Esophagus (tissue), 2 donors: ENCODE data around the gene CCDC85A. TPM values are rescaled to one million over a fixed set of nuclear protein-coding genes. Genes with fewer than 3 reads are reported as not detected.

Experiments used
- H3K27ac ChIP-seq, 2 donors: one replicate each; pipeline ENCODE4 v1.5.1; 2013; ENCODE audit warnings: low read depth in 2 of 2, mild to moderate bottlenecking in 2 of 2, inconsistent platforms in 1 of 2, low read length in 1 of 2, moderate library complexity in 1 of 2
- H3K27me3 ChIP-seq, 2 donors: one replicate each; pipeline ENCODE4 v1.6.1; 2013; ENCODE audit warnings: low read length in 2 of 2, control low read depth in 1 of 2, mild to moderate bottlenecking in 1 of 2; ENCODE audit not compliant: insufficient read depth in 2 of 2, control insufficient read depth in 1 of 2
- H3K36me3 ChIP-seq, 2 donors: one replicate each; pipeline ENCODE4 v1.6.1; 2013; ENCODE audit warnings: low read length in 1 of 2; ENCODE audit not compliant: control insufficient read depth in 2 of 2, insufficient read depth in 2 of 2
- H3K4me1 ChIP-seq, 2 donors: one replicate each; pipeline ENCODE4 v1.6.1; 2013; ENCODE audit warnings: low read length in 1 of 2; ENCODE audit not compliant: control insufficient read depth in 2 of 2, insufficient read depth in 2 of 2
- H3K4me3 ChIP-seq, 2 donors: one replicate each; pipeline ENCODE4 v1.5.1; 2013; ENCODE audit warnings: low read length in 2 of 2, mild to moderate bottlenecking in 2 of 2, low read depth in 1 of 2, moderate library complexity in 1 of 2
- H3K9me3 ChIP-seq, 2 donors: one replicate each; pipeline ENCODE4 v1.6.1; 2013; ENCODE audit warnings: mild to moderate bottlenecking in 2 of 2, low read depth in 1 of 2, low read length in 1 of 2, moderate library complexity in 1 of 2; ENCODE audit not compliant: control insufficient read depth in 2 of 2, insufficient read depth in 1 of 2
- WGBS, 2 donors: extraction: QIAGEN DNeasy Blood & Tissue Kit; methylation state at CpG; one replicate each; pipeline ENCODE4 v1.1.7; 2013; 5-methylcytosine and 5-hydroxymethylcytosine counted together
- polyA plus RNA-seq, 2 donors: library from polyadenylated mRNA; stranded (reverse); fragments of 200-250 nt; gene quantifications; one replicate each; pipeline ENCODE4 v1.2.3, GENCODE V29; 2013
- donor health status: healthy with polysubstance abuse.
- donor health status: Bipolar disorder and iron deficiency.

Gene CCDC85A
- polyA plus RNA-seq, 2 donors = 0.10 to 0.11 TPM

- Histone ChIP-seq H3K27me3 (no peaks in the 10 kb centered on the region), H3K27ac (no peak overlapping the region), H3K9me3 (no peaks in the 10 kb centered on the region), H3K36me3 (no peaks in the 10 kb centered on the region), H3K4me1 (no peaks in the 10 kb centered on the region), H3K4me3 (no peak overlapping the region)
- 55 to 60% methylated on average over 2 of the region's 2 CpGs for WGBS, 2 donors
Observed at GRCh38 chr2:56333812-56334485, 150.2 kb downstream of the CCDC85A start.

GRCh38 chr2:56334622-56335021 lies 150.8 kb downstream of the CCDC85A start:
- no peak overlapping the region for H3K27ac ChIP-seq

GRCh38 chr2:56335101-56335500 lies 151.3 kb downstream of the CCDC85A start:
- H3K27ac ChIP-seq = no peak overlapping the region
- no peak overlapping the region for H3K4me3 ChIP-seq
- 82 to 84% methylated on average over 3 of the region's 3 CpGs for WGBS, 2 donors

More at GRCh38 chr2:56334622-56335021, 150.8 kb downstream of the CCDC85A start:
- H3K4me1 ChIP-seq = no peaks in the 10 kb centered on the region
- H3K9me3 ChIP-seq = no peaks in the 10 kb centered on the region
- H3K36me3 ChIP-seq = no peaks in the 10 kb centered on the region
- no peaks in the 10 kb centered on the region for H3K27me3 ChIP-seq
- no peak overlapping the region for H3K4me3 ChIP-seq

GRCh38 chr2:56337342-56337741 lies 153.6 kb downstream of the CCDC85A start:
- no peaks in the 10 kb centered on the region for H3K27me3 ChIP-seq

More at GRCh38 chr2:56335101-56335500, 151.3 kb downstream of the CCDC85A start:
- Histone ChIP-seq H3K9me3 (no peaks in the 10 kb centered on the region), H3K4me1 (no peaks in the 10 kb centered on the region), H3K36me3 (no peaks in the 10 kb centered on the region), H3K27me3 (no peaks in the 10 kb centered on the region)

GRCh38 chr2:56338232-56338631 lies 154.4 kb downstream of the CCDC85A start:
- Histone ChIP-seq H3K4me3 (no peak overlapping the region), H3K9me3 (no peaks in the 10 kb centered on the region), H3K27me3 (no peaks in the 10 kb centered on the region), H3K4me1 (no peaks in the 10 kb centered on the region), H3K36me3 (no peaks in the 10 kb centered on the region), H3K27ac (no peak overlapping the region)
- 83% methylated on average over 2 of the region's 2 CpGs for WGBS, 2 donors

More at GRCh38 chr2:56337342-56337741, 153.6 kb downstream of the CCDC85A start:
- H3K4me1 ChIP-seq = no peaks in the 10 kb centered on the region
- H3K9me3 ChIP-seq = no peaks in the 10 kb centered on the region
- H3K36me3 ChIP-seq = no peaks in the 10 kb centered on the region
- no peak overlapping the region for H3K27ac ChIP-seq
- 42 to 55% methylated on average over 3 of the region's 3 CpGs for WGBS, 2 donors
- no peak overlapping the region for H3K4me3 ChIP-seq

- Histone ChIP-seq H3K4me1 (no peaks in the 10 kb centered on the region), H3K36me3 (no peaks in the 10 kb centered on the region), H3K4me3 (no peak overlapping the region), H3K27ac (no peak overlapping the region), H3K27me3 (no peaks in the 10 kb centered on the region), H3K9me3 (no peaks in the 10 kb centered on the region)
- 81 to 84% methylated on average over 1 of the region's 1 CpG for WGBS, 2 donors
Observed at GRCh38 chr2:56344771-56345170, 161.0 kb downstream of the CCDC85A start.

- Histone ChIP-seq H3K4me1 (no peaks in the 10 kb centered on the region), H3K4me3 (no peak overlapping the region), H3K27me3 (no peaks in the 10 kb centered on the region), H3K9me3 (no peaks in the 10 kb centered on the region), H3K36me3 (no peaks in the 10 kb centered on the region), H3K27ac (no peak overlapping the region)
- 74 to 81% methylated on average over 4 of the region's 4 CpGs for WGBS, 2 donors
Observed at GRCh38 chr2:56347881-56348280, 164.1 kb downstream of the CCDC85A start.

- no peaks in the 10 kb centered on the region for H3K4me1 ChIP-seq
- H3K27me3 ChIP-seq = no peaks in the 10 kb centered on the region
- no peak overlapping the region for H3K4me3 ChIP-seq
- H3K27ac ChIP-seq = no peak overlapping the region
- WGBS, 2 donors = 67 to 69% methylated on average over 6 of the region's 6 CpGs
- H3K9me3 ChIP-seq = no peaks in the 10 kb centered on the region
- H3K36me3 ChIP-seq = no peaks in the 10 kb centered on the region
Observed at GRCh38 chr2:56348392-56349210, 164.8 kb downstream of the CCDC85A start.

GRCh38 chr2:56357655-56358295 lies 174.0 kb downstream of the CCDC85A start:
- no peak overlapping the region for H3K4me3 ChIP-seq
- no peaks in the 10 kb centered on the region for H3K36me3 ChIP-seq
- H3K27me3 ChIP-seq = no peaks in the 10 kb centered on the region
- H3K4me1 ChIP-seq = no peaks in the 10 kb centered on the region
- no peak overlapping the region for H3K27ac ChIP-seq
- 86 to 95% methylated on average over 3 of the region's 3 CpGs for WGBS, 2 donors
- H3K9me3 ChIP-seq = peaks cover 0 to 3% of the 10 kb centered on the region in 2 donors
